GM12878 (cell line): ENCODE results near the gene TRABD2B. TPM values are rescaled to one million over a fixed set of nuclear protein-coding genes. Genes with fewer than 3 reads are reported as not detected.

Source experiments
- ATAC-seq: fragments of 200-7000 bp; cut with Tn5 transposase; 3 replicates; pipeline ENCODE4 v1.9.1; 2020; ENCODE audit warnings: mild to moderate bottlenecking, moderate library complexity
- BruUV-seq: library from RNA; stranded (reverse); fragments of 400-500 nt; replicated peaks from 2 replicates; lab custom pipeline; 2021; lab: Mats Ljungman, UMichigan
- CTCF ChIA-PET: fragments of 300-600 bp; sonication (Branson Sonifier 250); formaldehyde crosslinking; extraction: SDS; loops from one replicate; lab custom pipeline; 2021; ENCODE audit warnings: inconsistent platforms; lab: Yijun Ruan, JAX
- POLR2A ChIA-PET: fragments of 350-600 bp; formaldehyde crosslinking; extraction: SDS; loops from one replicate; lab custom pipeline; 2021; ENCODE audit warnings: inconsistent platforms; lab: Charles Lee
- RAD21 ChIA-PET: fragments of 300-600 bp; sonication (Branson Sonifier 250); formaldehyde crosslinking; loops from one replicate; lab custom pipeline; 2023; ENCODE audit warnings: antibody characterized with exemption; ENCODE audit not compliant: unreplicated experiment; lab: Charles Lee
- SMC1A ChIA-PET: fragments of 300-600 bp; sonication (Branson Sonifier 250); formaldehyde crosslinking; loops from one replicate; lab custom pipeline; 2023; ENCODE audit not compliant: unreplicated experiment, uncharacterized antibody; lab: Charles Lee
- DNase-seq: peaks from one replicate; pipeline ENCODE4 v3.0.0-alpha.2; 2011; ENCODE audit warnings: low read depth, low spot score
- FAIRE-seq: peaks from 3 replicates; lab custom pipeline; 2011; peaks lifted over from hg19 to GRCh38; lab: Jason Lieb, UNC
- H2AFZ ChIP-seq: 2 replicates; pipeline ENCODE4 v1.6.0; 2011; ENCODE audit warnings: low read depth, low read length, control low read depth; ENCODE audit not compliant: control insufficient read depth
- H3K27ac ChIP-seq: 2 replicates; pipeline ENCODE4 v1.5.1; 2011; ENCODE audit warnings: control low read depth; ENCODE audit not compliant: control insufficient read depth, insufficient read depth
- H3K27me3 ChIP-seq, 2 experiments: replicated peaks in 1 of 2; 2 replicates each; pipeline versions ENCODE4 v1.6.0 to v1.6.1; 2011; ENCODE audit warnings: low read length in 1 of 2; ENCODE audit not compliant: control insufficient read depth in 2 of 2, insufficient read depth in 2 of 2
- H3K36me3 ChIP-seq, 2 experiments: 2 replicates each; pipeline ENCODE4 v1.5.1; 2011; ENCODE audit warnings: low read length in 1 of 2; ENCODE audit not compliant: control insufficient read depth in 2 of 2, insufficient read depth in 2 of 2
- H3K4me1 ChIP-seq: 2 replicates; pipeline ENCODE4 v1.6.1; 2011; ENCODE audit warnings: mild to moderate bottlenecking, low read length, moderate library complexity, mixed read lengths; ENCODE audit not compliant: control insufficient read depth, insufficient read depth
- H3K4me2 ChIP-seq: 2 replicates; pipeline ENCODE4 v1.6.0; 2011; ENCODE audit warnings: control low read depth; ENCODE audit not compliant: control insufficient read depth, insufficient read depth
- H3K4me3 ChIP-seq: fragments of 200-600 bp; sonication (generic); 2 replicates; pipeline ENCODE4 v1.5.1; 2016
- H3K79me2 ChIP-seq: 2 replicates; pipeline ENCODE4 v1.6.0; 2011; ENCODE audit warnings: low read length; ENCODE audit not compliant: control insufficient read depth, insufficient read depth
- H3K9ac ChIP-seq: 2 replicates; pipeline ENCODE4 v1.8.0; 2011; ENCODE audit warnings: low read length, control low read depth, mixed read lengths; ENCODE audit not compliant: control insufficient read depth, insufficient read depth
- H3K9me3 ChIP-seq: replicated peaks from 3 replicates; pipeline ENCODE4 v1.5.1; 2011; ENCODE audit warnings: mild to moderate bottlenecking, low read length; ENCODE audit not compliant: control insufficient read depth, insufficient read depth
- H4K20me1 ChIP-seq: 2 replicates; pipeline ENCODE4 v1.6.0; 2011; ENCODE audit not compliant: control insufficient read depth, insufficient read depth
- JUNB ChIP-seq: IDR thresholded peaks from 2 replicates; pipeline ENCODE4 v1.6.1; 2016; ENCODE audit warnings: antibody characterized with exemption, mild to moderate bottlenecking
- WGBS: methylation state at CpG from one replicate; pipeline ENCODE4 v1.1.6; 2016; ENCODE audit warnings: low lambda C conversion rate; ENCODE audit not compliant: insufficient replicate concordance, insufficient coverage; ENCODE audit errors: missing lambda C conversion rate; 5-methylcytosine and 5-hydroxymethylcytosine counted together
- in situ Hi-C: fragments of 300-500 bp; cut with MboI; formaldehyde crosslinking; loops from 9 replicates; pipeline ENCODE4 v1.14.3; 2018; ENCODE audit warnings: mixed read lengths
- intact Hi-C: fragments of 100-400 bp; cut with micrococcal nuclease; formaldehyde crosslinking; loops from one replicate; pipeline ENCODE4 v1.14.2; 2022; ENCODE audit not compliant: unreplicated experiment
- polyA plus RNA-seq, 11 experiments: library from polyadenylated mRNA; depleted of rRNA in 4 of 11; unstranded in 6 of 11; stranded (reverse) in 5 of 11; fragments of >200 nt; fragmentation: Nextera tagmentation in 4 of 11; fragmentation: Illumina TruSeq in 1 of 11; extraction: Ambion mirVana in 4 of 11; extraction: Trizol in 1 of 11; gene quantifications; 1 replicate in 1 of 11; 2 replicates in 10 of 11; pipeline versions ENCODE4 v1.2.1 to v1.2.3, GENCODE V29; 2011 to 2016; ENCODE audit warnings: inconsistent platforms in 2 of 11, missing spikeins in 2 of 11, low read depth in 1 of 11
- total RNA-seq, 4 experiments: library from RNA; depleted of rRNA in 3 of 4; stranded (reverse); fragments of >200 nt in 3 of 4; fragmentation: Illumina TruSeq in 1 of 4; extraction: Trizol in 1 of 4; gene quantifications; 2 replicates each; pipeline versions ENCODE4 v1.2.1 to v1.2.3, GENCODE V29; 2013 to 2021
- TF ChIP-seq, protein P1 (sequence below): fragments of 450-650 bp; IDR thresholded peaks from 2 replicates; pipeline ENCODE4 v1.6.1; 2017; ENCODE audit warnings: borderline replicate concordance
- TF ChIP-seq, protein P2 (sequence below): IDR thresholded peaks from 2 replicates; pipeline ENCODE4 v1.6.1; 2011; ENCODE audit warnings: low read depth, low read length, improper control_type of control experiment, borderline replicate concordance
- TF ChIP-seq, protein P3 (sequence below): IDR thresholded peaks from 2 replicates; pipeline ENCODE4 v1.6.1; 2012; ENCODE audit warnings: low read depth, low read length, improper control_type of control experiment

Gene TRABD2B
- total and polyA plus RNA-seq, 10 of the 15 experiments (the other 5 are each of a cell fraction or from before 2014, with no cell fraction given) = not detected

DNA sequence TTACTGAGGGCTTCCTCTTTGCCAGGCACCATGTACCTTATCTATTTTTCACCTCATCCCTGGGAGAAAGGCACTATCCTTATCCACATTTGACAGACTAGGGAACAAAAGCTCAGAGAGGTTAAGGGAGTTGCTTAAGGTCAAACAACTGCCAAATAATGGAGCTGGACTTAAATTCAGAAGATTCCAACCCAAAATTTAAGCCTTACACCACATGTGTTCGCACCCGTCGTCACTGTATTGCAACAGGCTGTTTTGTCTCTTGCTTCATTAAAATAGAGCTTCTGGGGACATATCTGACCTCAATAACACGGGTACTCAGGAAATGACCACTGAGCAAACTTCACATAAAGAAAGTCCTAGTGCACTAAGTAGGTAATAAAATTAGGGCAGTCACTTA lies 62.0 kb downstream of the TRABD2B start:
- intact Hi-C loops = no loop called here
- Histone ChIP-seq H3K27me3 (no peaks in the 10 kb centered on the region; a peak in 1 of 4 replicates), H3K4me1 (no peaks in the 10 kb centered on the region), H3K4me3 (no peak overlapping the region), H3K27ac (no peak overlapping the region), H2AFZ (no peak overlapping the region), H3K79me2 (no peaks in the 10 kb centered on the region), H4K20me1 (no peaks in the 10 kb centered on the region), H3K9ac (no peak overlapping the region), H3K4me2 (no peak overlapping the region), H3K36me3 (no peaks in the 10 kb centered on the region), H3K9me3 (no peaks in the 10 kb centered on the region)
- TF ChIP-seq JUNB = no peak
- TF ChIP-seq, protein P1, sequence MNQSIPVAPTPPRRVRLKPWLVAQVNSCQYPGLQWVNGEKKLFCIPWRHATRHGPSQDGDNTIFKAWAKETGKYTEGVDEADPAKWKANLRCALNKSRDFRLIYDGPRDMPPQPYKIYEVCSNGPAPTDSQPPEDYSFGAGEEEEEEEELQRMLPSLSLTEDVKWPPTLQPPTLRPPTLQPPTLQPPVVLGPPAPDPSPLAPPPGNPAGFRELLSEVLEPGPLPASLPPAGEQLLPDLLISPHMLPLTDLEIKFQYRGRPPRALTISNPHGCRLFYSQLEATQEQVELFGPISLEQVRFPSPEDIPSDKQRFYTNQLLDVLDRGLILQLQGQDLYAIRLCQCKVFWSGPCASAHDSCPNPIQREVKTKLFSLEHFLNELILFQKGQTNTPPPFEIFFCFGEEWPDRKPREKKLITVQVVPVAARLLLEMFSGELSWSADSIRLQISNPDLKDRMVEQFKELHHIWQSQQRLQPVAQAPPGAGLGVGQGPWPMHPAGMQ = no peak
- TF ChIP-seq, protein P2, sequence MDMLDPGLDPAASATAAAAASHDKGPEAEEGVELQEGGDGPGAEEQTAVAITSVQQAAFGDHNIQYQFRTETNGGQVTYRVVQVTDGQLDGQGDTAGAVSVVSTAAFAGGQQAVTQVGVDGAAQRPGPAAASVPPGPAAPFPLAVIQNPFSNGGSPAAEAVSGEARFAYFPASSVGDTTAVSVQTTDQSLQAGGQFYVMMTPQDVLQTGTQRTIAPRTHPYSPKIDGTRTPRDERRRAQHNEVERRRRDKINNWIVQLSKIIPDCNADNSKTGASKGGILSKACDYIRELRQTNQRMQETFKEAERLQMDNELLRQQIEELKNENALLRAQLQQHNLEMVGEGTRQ = no peak
- TF ChIP-seq, protein P3, sequence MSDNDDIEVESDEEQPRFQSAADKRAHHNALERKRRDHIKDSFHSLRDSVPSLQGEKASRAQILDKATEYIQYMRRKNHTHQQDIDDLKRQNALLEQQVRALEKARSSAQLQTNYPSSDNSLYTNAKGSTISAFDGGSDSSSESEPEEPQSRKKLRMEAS = no peak
- ChIA-PET POLR2A (no interaction called here), RAD21 (no interaction called here), CTCF (no interaction called here), SMC1A (no interaction called here)
- 27% methylated on average over 4 of the region's 4 CpGs for WGBS
- BruUV-seq = no TSS peak
- no peak for ATAC-seq
- in situ Hi-C loops = no loop called here
- no peak for DNase-seq
- no peak for FAIRE-seq
